ENCODE measurements around the gene CREB5.
A peak's percentile ranks its signal among the peaks of the same experiment; 100 is the strongest.

CREB5 gene

DNA sequence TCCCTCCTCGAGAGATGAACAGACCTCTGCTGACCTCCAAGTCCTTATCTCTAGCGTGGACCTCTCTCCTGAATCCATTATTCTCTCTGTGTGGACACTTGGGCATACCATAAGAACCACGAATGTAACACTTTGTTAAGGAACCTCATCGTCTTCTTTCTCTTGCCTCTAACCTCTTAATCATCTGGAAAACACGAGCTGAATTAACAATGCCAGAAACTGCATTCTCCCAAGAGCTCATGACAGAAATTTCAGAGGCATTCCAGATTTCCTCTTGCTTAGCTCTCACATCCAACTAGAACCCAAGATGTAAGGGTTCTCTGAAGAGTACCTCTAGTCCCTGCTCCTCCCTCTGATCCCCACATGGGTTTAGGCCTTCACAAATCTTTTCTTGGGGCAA, 444.3 kb downstream of the CREB5 start:
- no peak for DNase-seq (ENCODE audit: low spot score)

DNA sequence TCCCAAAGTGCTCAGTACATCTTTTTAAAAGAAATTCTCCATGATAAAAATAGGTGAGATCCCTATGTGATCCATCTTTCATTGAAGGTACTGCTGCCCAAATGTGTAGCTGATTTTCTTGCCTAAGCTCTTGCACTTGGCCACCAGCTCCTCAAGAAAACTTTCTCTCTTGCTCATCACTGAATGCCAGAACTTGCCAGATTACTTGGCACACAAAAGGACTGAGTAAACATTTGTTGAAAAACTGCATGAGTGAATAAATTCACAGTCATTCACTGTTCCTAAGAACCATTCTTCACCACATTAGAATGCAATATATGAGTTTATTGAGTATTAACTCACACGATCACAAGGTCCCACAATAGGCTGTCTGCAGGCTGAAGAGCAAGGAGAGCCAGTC, 445.9 kb downstream of the CREB5 start:
- DNase-seq (ENCODE audit: low spot score) = no peak

- no peak for DNase-seq (ENCODE audit: low spot score)
These were observed 446.6 kb downstream of the CREB5 start for GRCh38 chr7:28858895-28859294.

DNA sequence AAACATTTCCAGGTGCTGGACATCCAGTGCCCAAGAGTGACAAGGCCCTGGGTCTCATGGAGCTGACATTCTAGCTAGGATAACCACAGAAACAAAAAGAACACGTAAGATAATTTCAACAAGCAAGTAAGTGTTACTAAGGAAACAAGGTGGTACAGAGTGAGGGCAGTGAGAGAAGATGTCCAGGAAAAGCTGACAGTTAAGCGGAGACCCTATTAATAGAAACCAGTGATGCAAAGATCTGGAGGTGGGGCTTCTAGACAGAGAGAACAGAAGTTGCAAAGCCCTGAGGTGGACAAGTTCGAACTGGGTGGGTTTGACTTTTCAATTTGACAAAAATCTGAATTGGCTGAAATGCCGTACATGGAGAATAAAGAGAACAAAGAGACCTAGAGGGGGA, 449.5 kb downstream of the CREB5 start:
- no peak for DNase-seq (ENCODE audit: low spot score)

- no peak for DNase-seq (ENCODE audit: low spot score)
These were observed 450.4 kb downstream of the CREB5 start for GRCh38 chr7:28862595-28863272.

GRCh38 chr7:28865601-28866144, 453.4 kb downstream of the CREB5 start:
- peak; percentile 66 for DNase-seq (ENCODE audit: low spot score)

GRCh38 chr7:28868712-28869111, 456.4 kb downstream of the CREB5 start:
- no peak for DNase-seq (ENCODE audit: low spot score)

GRCh38 chr7:28871077-28871476, 458.8 kb downstream of the CREB5 start:
- DNase-seq (ENCODE audit: low spot score) = no peak

DNA sequence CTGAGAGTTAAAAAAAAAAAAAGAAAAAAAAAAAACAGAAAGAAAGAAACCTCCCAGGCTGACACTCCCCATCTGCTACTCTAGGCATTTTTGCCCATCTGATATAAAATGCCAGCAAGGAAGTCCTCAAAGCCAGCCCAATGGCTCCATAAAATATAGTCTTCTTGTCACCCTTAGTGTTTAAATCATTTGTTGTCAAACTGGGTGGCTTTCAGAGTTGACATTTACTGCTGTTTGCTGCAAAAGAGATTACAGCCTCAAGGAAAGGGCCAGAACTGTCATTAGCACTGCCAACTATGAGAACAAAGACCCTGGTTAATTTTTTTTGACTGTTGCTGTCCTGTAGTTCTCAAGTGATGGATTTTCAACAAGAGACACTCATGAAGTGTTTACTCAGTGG, 459.3 kb downstream of the CREB5 start:
- no peak for DNase-seq (ENCODE audit: low spot score)

GRCh38 chr7:28872226-28872625, 459.9 kb downstream of the CREB5 start:
- DNase-seq (ENCODE audit: low spot score) = no peak

DNA sequence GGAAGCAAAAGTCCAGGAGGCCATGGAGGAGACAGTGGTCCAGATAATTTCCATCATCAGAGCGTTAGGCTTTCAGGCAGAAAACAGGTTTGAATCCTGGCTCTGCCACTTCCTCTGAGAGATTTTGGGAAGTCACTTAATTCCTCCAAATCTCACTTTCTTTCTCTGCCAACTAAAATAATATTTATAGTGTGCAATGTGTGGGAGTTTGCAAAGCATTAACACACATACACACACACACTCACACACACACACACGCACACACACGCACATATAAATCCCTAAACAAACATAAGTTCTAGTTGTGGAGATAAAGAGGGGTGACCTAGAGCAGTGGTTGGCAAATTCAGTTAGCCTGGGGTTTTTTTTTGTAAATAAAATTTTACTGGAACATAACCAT, 461.0 kb downstream of the CREB5 start:
- no peak for DNase-seq (ENCODE audit: low spot score)

DNA sequence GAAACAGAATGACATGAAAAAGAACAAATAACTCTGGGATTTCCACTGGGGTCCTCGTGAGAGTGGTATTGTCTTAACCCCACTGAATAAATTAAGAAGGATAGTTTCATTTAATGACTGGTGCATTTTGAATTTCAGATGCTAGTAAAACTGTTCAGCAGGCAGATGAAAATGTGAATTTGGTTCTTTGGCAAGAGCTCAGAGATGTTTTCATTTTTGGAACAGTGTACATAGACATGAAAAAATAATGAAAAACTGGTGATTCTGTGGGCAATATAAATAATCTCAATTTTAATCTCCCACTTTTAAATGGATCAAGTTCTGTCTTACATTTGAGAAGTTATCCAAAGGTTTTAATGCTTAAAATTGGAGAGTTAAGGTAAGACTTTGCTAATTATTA, 461.7 kb downstream of the CREB5 start:
- DNase-seq (ENCODE audit: low spot score) = no peak
